ENCODE data around the gene ADSS2.
A peak's percentile ranks its signal among the peaks of the same experiment; 100 is the strongest.
"Not testable (repeated sequence)": the region's sequence is repeated elsewhere in the genome, so short reads cannot be mapped to it uniquely, and the experiment has no call there.

Gene ADSS2

GRCh38 chr1:244451539-244451950, at the start of gene ADSS2:
Gene ADSS2, minus strand, starts transcription at chr1:244451909. Its CDS starts 92 bp downstream, at chr1:244451817.
- peak within 1 kb of the TSS; percentile 91 for H3K4me3 ChIP-seq (ENCODE audit: low read depth, low read length)

GRCh38 chr1:244500515-244500914, 48.8 kb upstream of the ADSS2 start:
- H3K4me3 ChIP-seq (ENCODE audit: low read depth, low read length) = not testable (repeated sequence)

GRCh38 chr1:244499484-244499883, 47.8 kb upstream of the ADSS2 start:
- not testable (repeated sequence) for H3K4me3 ChIP-seq (ENCODE audit: low read depth, low read length)

- H3K4me3 ChIP-seq (ENCODE audit: low read depth, low read length) = no peak overlapping the region
Measured at GRCh38 chr1:244497805-244498204, 46.1 kb upstream of the ADSS2 start.

GRCh38 chr1:244496186-244496585, 44.5 kb upstream of the ADSS2 start:
- no peak overlapping the region for H3K4me3 ChIP-seq (ENCODE audit: low read depth, low read length)

GRCh38 chr1:244494653-244495052, 42.9 kb upstream of the ADSS2 start:
- H3K4me3 ChIP-seq (ENCODE audit: low read depth, low read length) = no peak overlapping the region

GRCh38 chr1:244484971-244485370, 33.3 kb upstream of the ADSS2 start:
- not testable (repeated sequence) for H3K4me3 ChIP-seq (ENCODE audit: low read depth, low read length)

GRCh38 chr1:244473059-244473605, 21.4 kb upstream of the ADSS2 start:
- no peak overlapping the region for H3K4me3 ChIP-seq (ENCODE audit: low read depth, low read length)

- no peak overlapping the region for H3K4me3 ChIP-seq (ENCODE audit: low read depth, low read length)
Measured at GRCh38 chr1:244466724-244467123, 15.0 kb upstream of the ADSS2 start.

GRCh38 chr1:244461245-244462071, 9.7 kb upstream of the ADSS2 start, which contains the start of gene CATSPERE:
Gene CATSPERE, plus strand, starts transcription at chr1:244461273. Its CDS starts 157 bp downstream, at chr1:244461430.
- peak within 1 kb of the TSS; percentile 56 for H3K4me3 ChIP-seq (ENCODE audit: low read depth, low read length)

- H3K4me3 ChIP-seq (ENCODE audit: low read depth, low read length) = no peak overlapping the region
Measured at GRCh38 chr1:244460197-244460596, 8.5 kb upstream of the ADSS2 start.

GRCh38 chr1:244458781-244459180, 7.1 kb upstream of the ADSS2 start:
- H3K4me3 ChIP-seq (ENCODE audit: low read depth, low read length) = no peak overlapping the region

GRCh38 chr1:244456586-244456985, 4.9 kb upstream of the ADSS2 start:
- H3K4me3 ChIP-seq (ENCODE audit: low read depth, low read length) = no peak overlapping the region

- no peak overlapping the region for H3K4me3 ChIP-seq (ENCODE audit: low read depth, low read length)
Measured at GRCh38 chr1:244454412-244454811, 2.7 kb upstream of the ADSS2 start.

- H3K4me3 ChIP-seq (ENCODE audit: low read depth, low read length) = no peak overlapping the region
Measured at GRCh38 chr1:244451951-244452795, 464 bp upstream of the ADSS2 start.

GRCh38 chr1:244450597-244451538, 841 bp downstream of the ADSS2 start:
- H3K4me3 ChIP-seq (ENCODE audit: low read depth, low read length) = peak overlapping the region; percentile 91

- H3K4me3 ChIP-seq (ENCODE audit: low read depth, low read length) = peak overlapping the region; percentile 91
Measured at GRCh38 chr1:244449936-244450508, 1.7 kb downstream of the ADSS2 start.

GRCh38 chr1:244448279-244449036, 3.3 kb downstream of the ADSS2 start:
- H3K4me3 ChIP-seq (ENCODE audit: low read depth, low read length) = no peak overlapping the region

GRCh38 chr1:244447552-244447951, 4.2 kb downstream of the ADSS2 start:
- no peak overlapping the region for H3K4me3 ChIP-seq (ENCODE audit: low read depth, low read length)
